IMR-90 (cell line): ENCODE measurements around the gene FARS2. TPM values are rescaled to one million over a fixed set of nuclear protein-coding genes. Genes with fewer than 3 reads are reported as not detected.

Source experiments
- ATAC-seq: fragments of 200-7000 bp; cut with Tn5 transposase; 2 replicates; pipeline ENCODE4 v1.9.1; 2020; ENCODE audit warnings: low read depth, mild to moderate bottlenecking, moderate library complexity
- BruUV-seq: library from RNA; stranded (reverse); fragments of 400-500 nt; replicated peaks from 2 replicates; lab custom pipeline; 2021; lab: Mats Ljungman, UMichigan
- CTCF ChIA-PET: fragments of 300-600 bp; formaldehyde crosslinking; extraction: SDS; loops from one replicate; lab custom pipeline; 2021; ENCODE audit warnings: antibody characterized with exemption; lab: Yijun Ruan, JAX
- POLR2A ChIA-PET: fragments of 300-600 bp; sonication (Branson Sonifier 250); formaldehyde crosslinking; loops from one replicate; lab custom pipeline; 2022; ENCODE audit warnings: antibody characterized with exemption; ENCODE audit not compliant: unreplicated experiment; lab: Charles Lee
- DNase-seq: peaks from one replicate; pipeline ENCODE4 v3.0.0; 2013
- H2AFZ ChIP-seq: replicated peaks from 2 replicates; pipeline ENCODE3; 2013; ENCODE audit warnings: low read length, mild to moderate bottlenecking; ENCODE audit not compliant: poor library complexity
- H2AK5ac ChIP-seq: 2 replicates; pipeline ENCODE4 v1.6.1; 2013; ENCODE audit warnings: low read depth, low read length, inconsistent platforms
- H2AK9ac ChIP-seq: replicated peaks from 2 replicates; pipeline ENCODE3; 2013; ENCODE audit warnings: mild to moderate bottlenecking, low read depth, low read length, moderate library complexity; ENCODE audit not compliant: poor library complexity
- H2BK120ac ChIP-seq: 2 replicates; pipeline ENCODE4 v1.6.1; 2013; ENCODE audit warnings: low read depth, low read length, inconsistent platforms
- H2BK15ac ChIP-seq: 3 replicates; pipeline ENCODE4 v1.6.1; 2013; ENCODE audit warnings: low read depth, low read length, inconsistent platforms
- H2BK20ac ChIP-seq: 2 replicates; pipeline ENCODE4 v1.6.1; 2013; ENCODE audit warnings: low read depth, mild to moderate bottlenecking, inconsistent platforms, low read length, moderate library complexity
- H2BK5ac ChIP-seq: 2 replicates; pipeline ENCODE4 v1.6.1; 2013; ENCODE audit warnings: mild to moderate bottlenecking, low read depth, low read length, inconsistent platforms; ENCODE audit not compliant: poor library complexity, severe bottlenecking
- H3K14ac ChIP-seq: replicated peaks from 2 replicates; pipeline ENCODE4 v1.6.1; 2013; ENCODE audit warnings: low read depth, low read length, inconsistent platforms
- H3K18ac ChIP-seq: 2 replicates; pipeline ENCODE4 v1.6.1; 2013; ENCODE audit warnings: low read depth, low read length, control low read depth
- H3K23ac ChIP-seq: 2 replicates; pipeline ENCODE4 v1.6.1; 2013; ENCODE audit warnings: low read depth, low read length, inconsistent platforms
- H3K27ac ChIP-seq: 2 replicates; pipeline ENCODE4 v1.5.1; 2013; ENCODE audit warnings: mild to moderate bottlenecking, control low read depth, low read length; ENCODE audit not compliant: insufficient read depth
- H3K27me3 ChIP-seq: 2 replicates; pipeline ENCODE4 v1.6.1; 2013; ENCODE audit warnings: low read length; ENCODE audit not compliant: control insufficient read depth, insufficient read depth
- H3K36me3 ChIP-seq: 2 replicates; pipeline ENCODE4 v1.6.1; 2013; ENCODE audit warnings: low read length, mixed read lengths; ENCODE audit not compliant: control insufficient read depth, insufficient read depth
- H3K4ac ChIP-seq: 2 replicates; pipeline ENCODE4 v1.6.1; 2013; ENCODE audit warnings: low read depth, low read length, inconsistent platforms
- H3K4me1 ChIP-seq: 2 replicates; pipeline ENCODE4 v1.6.1; 2013; ENCODE audit warnings: low read length, mixed read lengths; ENCODE audit not compliant: control insufficient read depth, insufficient read depth
- H3K4me2 ChIP-seq: 2 replicates; pipeline ENCODE4 v1.6.1; 2013; ENCODE audit warnings: low read depth, mild to moderate bottlenecking, control low read depth, low read length, moderate library complexity
- H3K4me3 ChIP-seq: 2 replicates; pipeline ENCODE4 v1.5.1; 2013; ENCODE audit warnings: low read depth, mild to moderate bottlenecking, control low read depth, low read length, moderate library complexity; ENCODE audit not compliant: insufficient read depth
- H3K56ac ChIP-seq: 2 replicates; pipeline ENCODE4 v1.6.1; 2013; ENCODE audit warnings: low read length, inconsistent platforms; ENCODE audit not compliant: insufficient read depth; ENCODE audit errors: extremely low read depth
- H3K79me1 ChIP-seq, 2 experiments: 2 replicates each; pipeline ENCODE4 v1.6.1; 2013; ENCODE audit warnings: low read length in 2 of 2, inconsistent platforms in 1 of 2, low read depth in 1 of 2
- H3K9ac ChIP-seq: 2 replicates; pipeline ENCODE4 v1.6.1; 2013; ENCODE audit warnings: low read depth, low read length, control low read depth
- H3K9me1 ChIP-seq: 2 replicates; pipeline ENCODE4 v1.6.1; 2013; ENCODE audit warnings: low read length, inconsistent platforms; ENCODE audit not compliant: insufficient read depth
- H3K9me3 ChIP-seq: 2 replicates; pipeline ENCODE4 v1.6.1; 2013; ENCODE audit warnings: low read length; ENCODE audit not compliant: control insufficient read depth, insufficient read depth
- H4K20me1 ChIP-seq: 2 replicates; pipeline ENCODE4 v1.6.1; 2013; ENCODE audit warnings: low read length, inconsistent platforms; ENCODE audit not compliant: insufficient read depth
- H4K5ac ChIP-seq: 2 replicates; pipeline ENCODE4 v1.6.1; 2013; ENCODE audit warnings: mild to moderate bottlenecking, low read depth, low read length, control low read depth
- H4K8ac ChIP-seq, 2 experiments: 2 replicates each; pipeline ENCODE4 v1.6.1; 2013; ENCODE audit warnings: low read depth in 2 of 2, low read length in 2 of 2, control low read depth in 1 of 2, inconsistent platforms in 1 of 2
- H4K91ac ChIP-seq: 2 replicates; pipeline ENCODE4 v1.6.1; 2013; ENCODE audit warnings: low read depth, low read length, inconsistent platforms; ENCODE audit not compliant: insufficient read depth
- CEBPB ChIP-seq: IDR thresholded peaks from 2 replicates; pipeline ENCODE4 v1.6.1; 2012; ENCODE audit warnings: low read depth, low read length, improper control_type of control experiment
- ELK1 ChIP-seq: fragments of 150-350 bp; IDR thresholded peaks from 2 replicates; pipeline ENCODE4 v1.6.1; 2016; ENCODE audit warnings: low read depth, mild to moderate bottlenecking, low read length, moderate library complexity, borderline replicate concordance
- MAFK ChIP-seq: IDR thresholded peaks from 2 replicates; pipeline ENCODE4 v1.6.1; 2012; ENCODE audit warnings: low read depth, low read length, improper control_type of control experiment
- WGBS, 2 experiments: methylation state at CpG; one replicate each; pipeline versions ENCODE4 v1.1.5 to v1.1.7; 2013; ENCODE audit warnings: missing lambda C conversion rate in 2 of 2; ENCODE audit not compliant: insufficient read length in 1 of 2; ENCODE audit errors: extremely low coverage in 2 of 2; 5-methylcytosine and 5-hydroxymethylcytosine counted together
- dilution Hi-C: fragments of 300-500 bp; cut with HindIII; formaldehyde crosslinking; loops from one replicate; pipeline ENCODE4 v1.14.3; 2018; ENCODE audit warnings: low sequenced_read_pairs; ENCODE audit not compliant: unreplicated experiment
- in situ Hi-C: fragments of 300-500 bp; cut with MboI; formaldehyde crosslinking; loops from 3 replicates; pipeline ENCODE4 v1.14.3; 2019; ENCODE audit warnings: low sequenced_read_pairs, inconsistent platforms, mixed read lengths
- intact Hi-C: fragments of 100-400 bp; cut with micrococcal nuclease; formaldehyde crosslinking; loops from 2 replicates; pipeline ENCODE4 v1.10.0; 2022
- polyA plus RNA-seq, 3 experiments: library from polyadenylated mRNA; depleted of rRNA; stranded (reverse); fragments of >200 nt; gene quantifications; 2 replicates each; pipeline ENCODE4 v1.2.3, GENCODE V29; 2012; ENCODE audit warnings: low replicate concordance in 1 of 3
- total RNA-seq: library from RNA; depleted of rRNA; stranded (reverse); fragments of >200 nt; gene quantifications from 2 replicates; pipeline ENCODE4 v1.2.3, GENCODE V29; 2012

The FARS2 gene
- total and polyA plus RNA-seq, 2 of the 4 experiments (the other 2 are of a cell fraction): 12.1 to 28.9 TPM

- H3K79me1 ChIP-seq: no peaks in the 10 kb centered on the region
- H3K4ac ChIP-seq: no peak overlapping the region
- CTCF ChIA-PET: no interaction called here
- no peak overlapping the region for H2BK5ac ChIP-seq
- no peak overlapping the region for H4K91ac ChIP-seq
- H3K14ac ChIP-seq: no peak overlapping the region
- POLR2A ChIA-PET: interaction anchor here (0.5 kb wide), 1 partner anchor 8 kb away, joined by 3 read pairs; no protein-coding TSS in a partner anchor
- H3K4me1 ChIP-seq: no peaks in the 10 kb centered on the region
- H3K9ac ChIP-seq: no peak overlapping the region
- H2AFZ ChIP-seq: no peak overlapping the region
- no peaks in the 10 kb centered on the region for H3K27me3 ChIP-seq
- no peak overlapping the region for H3K4me2 ChIP-seq
- H3K9me1 ChIP-seq: no peaks in the 10 kb centered on the region
- in situ Hi-C loops (no loop called here), intact Hi-C loops (no loop called here), dilution Hi-C loops (no loop called here)
- H3K9me3 ChIP-seq: no peaks in the 10 kb centered on the region
- H3K23ac ChIP-seq: no peak overlapping the region
- H4K20me1 ChIP-seq: no peaks in the 10 kb centered on the region
- H2AK5ac ChIP-seq: no peak overlapping the region
- no peak overlapping the region for H3K56ac ChIP-seq
- H3K18ac ChIP-seq: no peak overlapping the region
- no peak for DNase-seq
- H4K8ac ChIP-seq: no peak overlapping the region
- no peak overlapping the region for H2AK9ac ChIP-seq
- no peaks in the 10 kb centered on the region for H3K36me3 ChIP-seq
- H2BK120ac ChIP-seq: no peak overlapping the region
- H3K4me3 ChIP-seq: no peak overlapping the region
- no peak overlapping the region for H2BK15ac ChIP-seq
- no peak for ATAC-seq
- no peak for TF ChIP-seq ELK1
- TF ChIP-seq CEBPB: no peak
- peak; percentile 33; the same call in 1 of the 2 replicates for TF ChIP-seq MAFK
- no TSS peak for BruUV-seq
- H4K5ac ChIP-seq: no peak overlapping the region
- no CpG with 5 or more reads among the region's 7 CpGs for whole genome bisulfite sequencing, 2 experiments
- no peak overlapping the region for H3K27ac ChIP-seq
- H2BK20ac ChIP-seq: no peak overlapping the region
These were observed 333.9 kb downstream of the FARS2 start for GRCh38 chr6:5595184-5595583.
